ENCODE data around the gene ARL9. TPM values are rescaled to one million over a fixed set of nuclear protein-coding genes. Genes with fewer than 3 reads are reported as not detected.

ARL9 gene
- 0.26 and 0.36 TPM in 2 replicates for total RNA-seq (2022)
- percentile 34 among the genes with signal in this experiment for Bru-seq, nascent RNA
- percentile 36 among the genes with signal in this experiment for BruChase-seq, experiment 1, labeled RNA remaining after a 2-hour chase
- BruChase-seq, experiment 2, labeled RNA remaining after a 6-hour chase: percentile 40 among the genes with signal in this experiment
- long read RNA-seq, partial matches to known transcripts: 0 of 1 reads
- long read RNA-seq, other reads (novel, unspliced or antisense): 1 of 1 reads

DNA sequence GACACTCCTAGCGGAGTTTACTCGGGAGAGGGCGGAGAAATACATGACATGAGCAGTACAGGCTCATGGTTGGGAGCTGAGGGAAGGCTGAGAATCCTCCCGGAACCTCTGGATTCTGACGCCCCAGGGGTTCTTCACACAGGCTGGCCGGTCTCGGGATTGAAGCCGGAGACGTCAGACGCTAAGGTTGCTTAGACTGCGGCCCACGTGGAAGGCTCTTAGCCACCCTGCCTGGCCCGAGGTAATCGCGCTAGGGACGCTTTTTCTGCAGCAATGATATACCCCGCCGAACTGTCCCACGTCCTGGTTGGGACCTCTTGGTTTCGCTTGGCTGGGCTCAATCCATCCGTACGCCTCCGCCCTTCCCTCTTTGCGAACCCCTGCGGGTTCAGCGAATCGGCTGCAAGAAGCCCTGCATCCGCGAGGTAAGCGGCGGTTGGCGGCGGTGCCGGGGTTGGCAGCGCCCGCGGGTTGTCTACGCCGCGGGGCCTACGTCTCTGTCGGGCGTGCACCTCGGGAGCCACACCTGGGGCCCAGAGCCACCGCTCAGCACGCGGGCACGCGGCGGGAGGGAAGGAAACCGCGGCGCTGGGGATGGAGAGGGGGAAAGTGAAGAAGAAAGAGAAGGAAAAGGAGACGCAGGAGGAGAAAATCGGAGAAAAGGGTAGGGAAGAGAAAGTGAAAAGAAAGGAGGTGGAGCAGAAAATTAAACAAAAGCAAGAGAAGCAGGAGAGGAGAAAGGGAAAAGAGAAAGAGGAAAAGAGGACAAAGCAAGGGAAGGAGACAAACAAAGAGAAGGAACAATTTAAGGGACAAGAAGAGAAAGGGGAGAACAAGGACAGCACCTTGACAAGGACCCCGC lies at the start of gene ARL9:
Gene ARL9, plus strand, starts transcription at position 523 of the 862 bp plus-strand sequence. Its CDS starts 72 bp downstream, at position 595.
- Mint-ChIP-seq H3K36me3 (ENCODE audit: insufficient read depth, unreplicated experiment) (peaks cover 13% of the 10 kb centered on the region), H3K27ac (ENCODE audit: unreplicated experiment) (no peak within 1 kb of the TSS), H3K27me3 (ENCODE audit: insufficient read depth, unreplicated experiment) (no peaks in the 10 kb centered on the region), H3K4me1 (ENCODE audit: low read depth, unreplicated experiment) (no peaks in the 10 kb centered on the region), H3K9me3 (ENCODE audit: unreplicated experiment) (no peaks in the 10 kb centered on the region), H3K4me3 (ENCODE audit: unreplicated experiment) (peak within 1 kb of the TSS; percentile 59)
- TF ChIP-seq, protein P1, sequence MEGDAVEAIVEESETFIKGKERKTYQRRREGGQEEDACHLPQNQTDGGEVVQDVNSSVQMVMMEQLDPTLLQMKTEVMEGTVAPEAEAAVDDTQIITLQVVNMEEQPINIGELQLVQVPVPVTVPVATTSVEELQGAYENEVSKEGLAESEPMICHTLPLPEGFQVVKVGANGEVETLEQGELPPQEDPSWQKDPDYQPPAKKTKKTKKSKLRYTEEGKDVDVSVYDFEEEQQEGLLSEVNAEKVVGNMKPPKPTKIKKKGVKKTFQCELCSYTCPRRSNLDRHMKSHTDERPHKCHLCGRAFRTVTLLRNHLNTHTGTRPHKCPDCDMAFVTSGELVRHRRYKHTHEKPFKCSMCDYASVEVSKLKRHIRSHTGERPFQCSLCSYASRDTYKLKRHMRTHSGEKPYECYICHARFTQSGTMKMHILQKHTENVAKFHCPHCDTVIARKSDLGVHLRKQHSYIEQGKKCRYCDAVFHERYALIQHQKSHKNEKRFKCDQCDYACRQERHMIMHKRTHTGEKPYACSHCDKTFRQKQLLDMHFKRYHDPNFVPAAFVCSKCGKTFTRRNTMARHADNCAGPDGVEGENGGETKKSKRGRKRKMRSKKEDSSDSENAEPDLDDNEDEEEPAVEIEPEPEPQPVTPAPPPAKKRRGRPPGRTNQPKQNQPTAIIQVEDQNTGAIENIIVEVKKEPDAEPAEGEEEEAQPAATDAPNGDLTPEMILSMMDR (IDR thresholded peaks at IDR 0.05; ENCODE audit: insufficient read depth in 1 of 2, low read depth in 1 of 2, low read length in 1 of 2, severe bottlenecking in 1 of 2, unreplicated experiment in 1 of 2): no peak
- ChIA-PET CTCF (no interaction called here), POLR2A (no interaction called here)
- peak in 1 of 2 experiments; percentile 21 for DNase-seq
- H3K36me3 ChIP-seq (ENCODE audit: control insufficient read depth, insufficient read depth, low read length): no peaks in the 10 kb centered on the region
- peak within 1 kb of the TSS; percentile 39 for H3K4me3 ChIP-seq (ENCODE audit: low read depth, low read length)
- no peaks in the 10 kb centered on the region for H3K4me1 ChIP-seq
- H3K9me3 ChIP-seq: no peaks in the 10 kb centered on the region
- intact Hi-C loops (cut with micrococcal nuclease; ENCODE audit: unreplicated experiment): no loop called here
- no peaks in the 10 kb centered on the region for H3K27me3 ChIP-seq (replicated peaks; ENCODE audit: control insufficient read depth, insufficient read depth, low read length)
- no TSS peak for BruUV-seq (replicated peaks)

DNA sequence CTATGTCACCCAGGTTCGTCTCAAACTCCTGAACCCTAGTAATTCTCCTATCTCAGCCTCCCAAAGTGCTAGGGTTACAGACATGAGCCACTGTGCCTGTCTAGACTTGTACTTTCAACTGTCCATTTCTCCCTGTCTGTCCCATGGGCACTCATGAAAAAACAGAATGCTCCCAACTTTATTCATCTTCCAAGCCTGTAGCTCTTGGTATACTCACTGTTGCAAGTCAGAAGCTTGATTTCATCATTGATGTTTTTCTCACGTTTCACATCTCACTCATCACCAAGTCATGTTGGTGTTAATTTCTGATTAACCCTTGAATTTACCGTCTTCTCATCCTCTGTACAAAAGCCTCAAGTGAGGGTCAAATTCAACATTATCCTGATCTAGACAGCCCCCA lies 45.5 kb upstream of the ARL9 start:
- H3K9me3 ChIP-seq: no peaks in the 10 kb centered on the region
- H3K27ac Mint-ChIP-seq (ENCODE audit: unreplicated experiment): peak overlapping the region; percentile 67
- intact Hi-C loops (cut with micrococcal nuclease; ENCODE audit: unreplicated experiment): no loop called here
- H3K27me3 ChIP-seq (replicated peaks; ENCODE audit: control insufficient read depth, insufficient read depth, low read length): no peaks in the 10 kb centered on the region
- no peak overlapping the region for H3K4me3 Mint-ChIP-seq (ENCODE audit: unreplicated experiment)
- ChIA-PET CTCF (no interaction called here), POLR2A (no interaction called here)
- TF ChIP-seq, protein P1 (IDR thresholded peaks at IDR 0.05; ENCODE audit: insufficient read depth in 1 of 2, low read depth in 1 of 2, low read length in 1 of 2, severe bottlenecking in 1 of 2, unreplicated experiment in 1 of 2): no peak
- H3K4me1 ChIP-seq: peaks cover under 1% of the 10 kb centered on the region; the same call in 1 of the 2 replicates
- no peaks in the 10 kb centered on the region for H3K27me3 Mint-ChIP-seq (ENCODE audit: insufficient read depth, unreplicated experiment)
- peaks cover 2% of the 10 kb centered on the region; the same call in 1 of the 2 replicates for H3K36me3 ChIP-seq (ENCODE audit: control insufficient read depth, insufficient read depth, low read length)
- no peaks in the 10 kb centered on the region for H3K9me3 Mint-ChIP-seq (ENCODE audit: unreplicated experiment)
- H3K4me3 ChIP-seq (ENCODE audit: low read depth, low read length): no peak overlapping the region
- no peak for DNase-seq
- H3K4me1 Mint-ChIP-seq (ENCODE audit: low read depth, unreplicated experiment): peaks cover 6% of the 10 kb centered on the region
- peaks cover 86% of the 10 kb centered on the region for H3K36me3 Mint-ChIP-seq (ENCODE audit: insufficient read depth, unreplicated experiment)
- BruUV-seq (replicated peaks): no TSS peak

GRCh38 chr4:56462157-56462556 lies 43.4 kb upstream of the ARL9 start:
- intact Hi-C loops (cut with micrococcal nuclease; ENCODE audit: unreplicated experiment): no loop called here
- Mint-ChIP-seq H3K4me1 (ENCODE audit: low read depth, unreplicated experiment) (peaks cover 6% of the 10 kb centered on the region), H3K36me3 (ENCODE audit: insufficient read depth, unreplicated experiment) (peaks cover 80% of the 10 kb centered on the region), H3K27me3 (ENCODE audit: insufficient read depth, unreplicated experiment) (no peaks in the 10 kb centered on the region), H3K27ac (ENCODE audit: unreplicated experiment) (no peak overlapping the region), H3K4me3 (ENCODE audit: unreplicated experiment) (no peak overlapping the region), H3K9me3 (ENCODE audit: unreplicated experiment) (no peaks in the 10 kb centered on the region)
- CTCF ChIA-PET: no interaction called here
- POLR2A ChIA-PET: interaction anchor here (0.5 kb wide), 1 partner anchor 445 kb away, joined by 4 read pairs; the partner anchor contains the start of gene REST
- BruUV-seq (replicated peaks): no TSS peak
- Histone ChIP-seq H3K4me1 (peaks cover 11% of the 10 kb centered on the region; the same call in 1 of the 2 replicates), H3K27me3 (replicated peaks; ENCODE audit: control insufficient read depth, insufficient read depth, low read length) (no peaks in the 10 kb centered on the region), H3K36me3 (ENCODE audit: control insufficient read depth, insufficient read depth, low read length) (peaks cover 2% of the 10 kb centered on the region; the same call in 1 of the 2 replicates), H3K9me3 (no peaks in the 10 kb centered on the region), H3K4me3 (ENCODE audit: low read depth, low read length) (no peak overlapping the region)
- TF ChIP-seq, protein P1 (IDR thresholded peaks at IDR 0.05; ENCODE audit: insufficient read depth in 1 of 2, low read depth in 1 of 2, low read length in 1 of 2, severe bottlenecking in 1 of 2, unreplicated experiment in 1 of 2): no peak
- no peak for DNase-seq

Data from Caco-2 (cell line).